22Rv1 (cell line): ENCODE data around the gene CRB1.

ENCODE experiments used
- CTCF ChIP-seq: fragments of 450-650 bp; IDR thresholded peaks from 2 replicates; pipeline ENCODE4 v1.5.1; 2017; ENCODE audit warnings: mild to moderate bottlenecking
- ZFX ChIP-seq: fragments of 450-650 bp; IDR thresholded peaks from 2 replicates; pipeline ENCODE4 v1.6.1; 2017; ENCODE audit warnings: antibody characterized with exemption, borderline replicate concordance

- no peak for TF ChIP-seq CTCF
- no peak for TF ChIP-seq ZFX
Measured at GRCh38 chr1:197249324-197249723, 18.7 kb upstream of the CRB1 start.
